ENCODE measurements around the gene NKD1.
A peak's percentile ranks its signal among the peaks of the same experiment; 100 is the strongest.

NKD1 gene

DNA sequence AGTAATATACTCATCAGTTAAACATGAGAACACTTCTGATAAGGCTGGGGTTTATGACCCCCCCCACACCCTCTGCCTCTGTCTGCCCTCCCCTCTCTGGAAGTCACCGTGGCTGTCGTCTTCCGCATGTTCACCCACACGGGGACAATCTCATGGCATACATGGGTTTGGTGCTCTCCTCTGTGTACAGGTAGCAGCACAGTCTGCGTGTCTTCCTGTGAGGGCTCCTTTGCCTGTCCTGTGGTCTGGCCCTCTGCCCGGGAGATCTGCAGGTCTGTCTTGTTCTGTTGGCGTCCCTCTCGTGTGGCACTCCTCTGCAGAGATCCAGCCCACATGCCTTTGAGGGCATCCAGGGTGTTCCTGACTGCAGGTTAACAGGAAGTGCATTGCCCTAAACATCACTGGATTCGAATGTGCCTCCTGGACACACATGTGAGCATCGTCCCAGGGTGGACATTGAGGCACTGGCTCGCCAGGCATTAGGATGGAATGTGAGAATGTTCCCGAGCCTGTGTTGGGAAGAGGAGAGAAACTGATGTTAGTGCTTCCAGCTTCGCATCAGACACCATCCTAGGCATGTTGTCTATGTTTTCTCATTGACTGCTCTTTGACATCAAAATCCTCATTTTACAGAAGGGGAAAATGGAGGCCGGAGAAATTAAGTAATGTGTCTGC is 54.5 kb downstream of the NKD1 start:
- DNase-seq: peak; percentile 72

DNA sequence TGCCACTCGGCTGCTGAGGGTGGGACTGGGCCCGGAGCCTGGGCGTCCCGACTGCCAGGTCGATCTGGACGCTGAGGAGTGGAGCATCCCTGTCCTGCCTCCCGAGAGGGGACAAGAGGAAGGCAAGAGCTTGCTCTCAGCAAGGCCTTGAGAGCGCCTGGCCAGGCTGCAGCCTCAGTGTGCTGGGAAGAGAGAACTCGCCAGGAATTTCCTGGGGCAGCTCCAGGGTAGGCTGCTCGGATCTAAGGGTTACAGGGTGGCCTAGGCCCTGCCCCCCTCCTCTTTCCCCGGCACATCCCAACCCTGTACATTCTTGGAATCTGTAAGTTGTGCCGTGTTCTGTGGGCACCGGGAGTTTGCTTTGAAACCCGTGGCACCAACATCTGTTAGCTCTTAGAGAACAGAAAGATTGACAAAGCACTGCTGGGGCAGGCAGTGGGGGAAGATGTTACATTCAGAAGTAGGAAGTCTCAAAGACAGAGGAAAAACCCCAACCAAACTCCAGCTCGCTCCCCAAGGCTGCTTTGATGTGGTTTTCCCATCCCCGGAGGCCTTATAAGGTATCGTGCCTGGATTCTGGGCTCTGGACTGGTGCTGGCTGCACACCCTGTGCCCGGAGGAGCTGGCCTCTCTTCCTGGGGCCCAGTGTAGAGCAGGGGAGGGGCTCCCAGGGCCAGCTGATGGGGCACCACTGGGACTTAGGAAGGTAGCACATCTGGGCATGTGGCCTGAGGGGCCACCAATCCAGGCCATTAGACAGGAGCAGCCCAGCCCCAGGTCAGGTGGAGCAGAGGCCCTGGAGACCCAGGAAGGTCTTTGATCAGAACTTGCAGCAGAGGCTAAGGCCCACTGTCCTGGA is 55.2 kb downstream of the NKD1 start:
- DNase-seq: no peak

DNA sequence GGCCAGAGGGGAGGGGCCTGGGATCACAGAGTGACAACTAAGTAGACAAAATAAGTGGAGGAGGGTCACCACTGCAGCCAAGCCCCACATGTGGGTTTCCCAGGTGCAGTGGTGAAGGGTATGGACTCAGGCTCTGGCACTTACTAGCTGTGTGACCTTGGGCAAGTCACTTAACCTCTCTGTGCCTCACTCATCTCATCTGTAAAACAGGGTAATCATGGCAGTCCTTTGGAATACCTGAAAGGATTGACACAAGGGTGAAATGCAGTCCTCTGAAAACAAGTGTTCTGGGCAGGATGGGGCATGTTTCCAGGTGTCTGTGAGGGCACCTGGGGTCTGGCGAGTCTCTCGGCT is 55.8 kb downstream of the NKD1 start:
- DNase-seq: no peak

DNA sequence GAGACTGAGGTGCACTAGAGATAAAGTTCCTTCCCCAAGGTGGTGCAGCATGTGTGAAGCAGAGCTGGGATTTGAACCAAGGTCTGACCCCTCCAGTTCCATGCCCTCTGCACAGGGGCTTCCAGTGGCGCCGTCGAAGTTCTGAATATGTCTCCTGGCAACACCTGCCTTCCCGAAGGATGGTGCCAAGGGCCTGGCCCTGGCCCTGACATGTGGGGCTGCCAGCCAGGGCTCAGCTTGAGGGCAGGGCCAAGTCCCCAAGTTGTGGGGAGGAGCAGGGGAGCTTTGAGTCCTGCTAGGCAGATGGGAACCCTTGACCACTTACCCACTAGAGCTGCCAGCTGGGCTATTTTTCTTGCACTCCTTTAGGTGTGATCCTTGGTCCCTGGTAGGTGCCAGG is 56.4 kb downstream of the NKD1 start:
- no peak for DNase-seq

DNA sequence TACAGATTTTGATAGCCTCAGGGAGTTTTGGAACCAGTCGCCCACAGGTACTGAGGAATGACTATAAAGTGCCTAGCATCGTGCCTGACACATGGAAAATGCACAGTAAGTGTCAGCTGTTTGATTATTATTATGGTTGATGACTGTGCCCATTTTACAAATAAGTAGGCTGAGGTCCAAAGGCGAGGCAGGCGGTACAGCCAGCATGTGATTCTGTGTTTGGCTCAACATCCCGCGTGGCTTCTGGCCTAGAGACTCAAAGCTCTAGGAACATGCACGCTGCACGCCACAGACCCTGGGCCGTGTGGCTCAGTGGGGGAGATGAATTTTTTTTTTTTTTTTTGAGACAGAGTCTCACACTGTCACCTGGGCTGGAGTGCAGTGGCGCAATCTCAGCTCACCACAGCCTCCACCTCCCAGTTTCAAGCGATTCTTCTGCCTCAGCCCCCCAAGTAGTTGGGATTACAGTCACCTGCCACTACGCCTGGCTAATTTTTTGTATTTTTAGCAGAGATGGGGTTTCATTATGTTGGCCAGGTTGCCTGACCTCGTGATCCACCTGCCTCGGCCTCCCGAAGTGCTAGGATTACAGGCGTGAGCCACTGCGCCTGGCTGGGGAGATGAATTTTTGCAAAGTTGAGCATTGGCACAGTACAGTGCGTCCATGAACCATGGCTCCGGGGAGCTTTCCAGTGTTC is 57.7 kb downstream of the NKD1 start:
- no peak for DNase-seq

DNA sequence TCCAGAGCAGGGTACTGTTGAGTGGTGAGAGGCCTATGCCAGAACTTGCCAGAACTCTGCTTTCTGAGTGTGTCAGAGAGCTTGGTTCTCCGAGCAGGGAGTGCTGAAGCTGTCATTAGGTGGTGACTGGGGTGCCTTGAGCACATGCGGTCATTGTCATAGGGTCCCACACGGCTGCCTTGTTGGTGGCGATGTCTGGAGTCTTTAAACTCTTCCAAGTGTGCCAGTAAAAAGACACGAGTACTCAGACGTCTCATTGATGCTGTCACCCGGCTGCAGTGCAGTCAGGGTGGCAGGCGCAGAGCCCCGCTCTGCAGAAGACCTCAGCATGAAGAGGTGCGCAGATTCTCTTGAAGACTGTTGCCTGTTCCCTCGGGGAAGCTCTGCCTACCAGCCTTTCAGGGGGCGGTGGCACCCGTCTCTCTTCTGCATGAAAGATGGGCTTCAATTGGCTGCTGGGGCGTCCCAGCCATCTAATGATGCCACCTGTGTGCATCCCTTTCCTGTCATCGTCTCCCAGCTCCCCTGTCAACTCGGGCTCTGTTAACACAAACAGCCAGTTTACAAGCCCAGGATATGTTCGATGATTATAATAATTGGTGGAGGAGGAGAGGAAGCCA is 58.3 kb downstream of the NKD1 start:
- no peak for DNase-seq

DNA sequence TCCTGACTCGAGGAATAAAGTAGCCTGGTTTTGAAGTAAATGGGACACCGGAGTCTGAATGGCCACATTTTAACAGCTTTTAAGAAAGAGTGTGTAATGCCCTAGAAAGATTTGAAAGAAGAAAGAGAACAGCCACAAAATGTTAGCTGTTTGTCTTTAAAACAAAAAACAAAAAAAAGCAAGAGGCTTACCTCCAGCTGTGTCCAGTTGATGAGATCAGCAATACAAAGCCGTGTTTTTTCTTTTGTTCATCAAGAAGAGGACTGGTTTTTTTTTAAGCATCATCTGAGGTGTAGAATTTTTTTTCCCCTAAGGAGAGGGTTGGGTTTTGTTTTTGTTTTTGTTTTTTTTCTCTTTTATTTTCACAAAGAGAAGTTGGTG is 58.8 kb downstream of the NKD1 start:
- no peak for DNase-seq

DNA sequence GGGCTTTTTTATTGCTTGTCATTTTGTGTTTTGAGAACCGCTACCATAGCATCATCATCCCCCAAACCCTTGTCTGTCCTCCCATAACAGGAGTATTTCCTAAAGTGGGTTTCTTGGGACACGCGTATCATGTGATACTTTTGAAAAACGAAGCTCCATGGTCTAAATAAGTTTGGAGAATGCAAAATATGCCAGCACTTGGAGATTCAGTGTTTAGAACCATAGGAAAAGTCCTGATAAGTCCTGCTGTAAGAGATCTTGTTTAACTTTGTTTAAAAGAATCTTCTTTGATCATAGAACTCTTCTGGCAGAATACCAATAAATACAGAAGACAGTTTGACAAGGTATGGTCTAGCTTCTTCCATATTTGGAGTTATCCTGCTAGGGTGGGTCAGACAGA is 59.3 kb downstream of the NKD1 start:
- no peak for DNase-seq

DNA sequence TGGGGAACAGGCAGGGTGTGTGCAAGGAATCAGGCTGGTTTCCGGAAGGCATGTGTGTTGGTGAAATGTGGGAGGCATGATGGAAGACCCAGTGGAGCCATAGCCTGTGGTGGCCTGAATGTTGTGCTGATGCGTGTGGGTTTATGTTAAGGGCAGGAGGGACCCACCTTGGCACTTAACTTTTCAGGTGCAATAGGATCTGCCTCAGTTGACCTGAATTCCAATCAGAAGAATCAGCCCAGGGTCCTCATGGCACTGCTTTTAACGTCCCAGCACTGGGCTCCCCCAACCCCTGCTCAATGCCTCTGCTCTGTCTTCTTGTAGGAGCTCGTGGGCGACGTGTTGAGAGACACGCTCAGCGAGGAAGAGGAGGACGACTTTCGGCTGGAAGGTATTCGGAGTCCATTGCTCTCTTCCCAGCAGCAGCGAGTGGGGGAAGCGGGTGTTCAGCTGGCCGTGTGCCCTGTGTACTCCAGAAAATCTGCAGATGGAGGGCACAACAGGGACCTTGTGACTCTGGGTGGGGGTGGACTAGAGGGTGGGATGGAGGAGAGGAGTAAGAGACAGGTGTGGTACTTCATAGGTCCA is 59.9 kb downstream of the NKD1 start:
- no peak for DNase-seq

DNA sequence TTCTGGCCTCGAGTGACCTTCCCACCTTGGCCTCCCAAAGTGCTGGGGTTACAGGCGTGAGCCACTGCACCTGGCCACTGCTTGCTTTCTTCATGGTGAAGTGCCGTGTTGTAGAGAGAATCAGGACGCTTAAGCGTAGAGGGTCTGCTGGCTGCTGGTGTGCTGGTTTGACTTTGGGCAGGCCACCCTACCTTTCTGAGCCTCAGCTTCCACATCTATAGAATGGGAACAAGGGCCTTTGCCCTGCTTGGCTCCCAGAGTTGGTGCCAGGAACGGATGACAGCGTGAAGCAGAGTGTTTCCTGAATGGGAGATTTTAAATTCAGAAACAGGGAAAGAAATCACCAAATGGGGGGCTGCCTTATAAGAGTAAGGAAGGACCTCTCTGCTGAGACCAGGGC is 60.9 kb downstream of the NKD1 start:
- no peak for DNase-seq

DNA sequence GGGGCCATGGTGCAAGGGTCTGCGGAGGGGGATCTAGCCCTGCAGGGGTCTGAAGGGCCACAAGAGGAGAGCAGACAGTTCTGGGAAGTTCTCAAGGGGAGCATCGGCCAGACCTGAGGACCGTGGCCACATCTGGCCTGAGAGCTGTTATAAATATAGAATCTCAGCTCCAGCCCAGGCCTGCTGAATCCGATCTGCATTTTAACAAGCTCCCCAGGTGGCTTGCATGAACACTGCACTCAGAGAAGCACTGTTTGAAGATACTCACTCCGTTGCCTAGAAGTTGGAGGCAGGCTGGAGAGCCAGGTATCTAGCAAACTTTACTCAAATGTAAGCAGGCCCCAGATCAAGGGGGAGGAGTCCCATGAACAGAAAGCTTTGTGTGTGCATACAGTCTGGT is 61.3 kb downstream of the NKD1 start:
- DNase-seq: no peak

DNA sequence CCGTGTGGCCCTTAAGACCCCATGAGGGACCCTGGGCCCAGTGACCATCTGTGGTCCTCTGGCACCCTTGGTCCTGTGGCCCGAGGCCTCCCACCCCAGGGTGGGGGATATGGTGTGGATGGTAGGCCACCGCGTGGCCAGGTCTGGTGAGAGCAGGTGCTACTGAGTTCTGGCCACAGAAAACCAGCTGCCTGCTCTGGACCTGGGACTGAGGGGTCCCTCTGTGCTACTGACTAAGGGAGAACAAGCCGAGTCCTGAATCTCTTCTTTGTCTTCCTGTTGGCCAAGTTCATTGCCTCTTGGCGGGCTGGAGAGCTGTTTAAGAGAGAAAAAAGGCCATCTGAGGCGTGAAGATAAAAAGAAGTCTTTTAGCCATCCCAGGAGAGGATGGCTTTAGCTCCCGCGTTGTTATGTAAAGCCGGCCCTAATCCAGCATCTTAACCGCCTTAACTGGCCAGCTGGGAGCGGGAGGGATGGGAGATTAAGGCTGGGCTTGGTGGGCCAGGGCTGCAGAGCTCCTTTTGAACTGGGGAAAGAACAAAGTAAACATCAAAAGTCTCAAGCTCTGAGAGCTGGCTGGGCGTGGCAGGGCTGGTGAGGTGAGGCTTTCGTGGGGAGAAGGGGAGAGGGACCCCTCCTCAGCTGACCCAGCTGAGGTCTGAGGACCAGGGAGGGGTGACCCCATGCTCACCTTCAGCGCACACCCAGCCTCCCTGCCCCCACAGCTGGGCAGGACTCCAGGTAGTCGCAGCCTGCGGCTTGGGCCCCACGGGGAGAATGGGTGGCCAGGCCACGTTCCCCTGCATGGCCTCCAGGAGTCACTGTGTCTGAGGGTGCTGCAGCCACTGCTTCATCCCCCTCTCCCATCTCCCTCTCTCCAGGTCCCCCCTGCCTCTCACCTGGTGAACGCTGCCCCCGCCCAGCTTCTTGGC is 62.4 kb downstream of the NKD1 start:
- DNase-seq: no peak

DNA sequence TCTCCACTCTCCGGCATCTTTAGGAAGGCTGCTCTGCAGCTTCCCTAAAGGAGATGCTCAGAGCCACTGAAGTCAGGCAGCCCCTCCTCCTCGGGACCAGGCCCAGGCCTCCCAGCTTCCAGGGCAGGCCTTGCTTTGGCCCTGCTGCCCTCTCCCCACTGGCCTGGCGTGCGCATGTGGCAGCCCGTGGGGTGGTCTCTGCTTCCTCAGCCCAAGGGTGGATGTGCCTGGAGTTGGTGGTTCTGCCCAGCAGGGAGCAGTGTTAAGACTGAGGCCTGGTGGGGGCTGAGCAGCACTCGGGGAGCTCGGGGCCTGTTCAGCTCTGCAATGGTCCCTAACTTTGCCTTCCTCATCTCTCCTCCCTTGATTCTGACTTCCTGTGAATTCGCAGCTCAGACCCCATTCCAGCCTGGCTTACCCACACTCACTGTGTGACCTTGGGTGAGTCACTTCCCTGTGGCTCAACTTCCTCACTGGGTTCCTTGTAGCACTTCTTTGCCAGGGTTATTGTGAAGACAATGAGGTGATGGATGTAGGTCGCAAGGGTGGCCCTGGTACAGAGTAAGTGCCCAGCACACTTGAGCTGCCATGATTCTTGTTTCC is 63.2 kb downstream of the NKD1 start:
- DNase-seq: no peak

DNA sequence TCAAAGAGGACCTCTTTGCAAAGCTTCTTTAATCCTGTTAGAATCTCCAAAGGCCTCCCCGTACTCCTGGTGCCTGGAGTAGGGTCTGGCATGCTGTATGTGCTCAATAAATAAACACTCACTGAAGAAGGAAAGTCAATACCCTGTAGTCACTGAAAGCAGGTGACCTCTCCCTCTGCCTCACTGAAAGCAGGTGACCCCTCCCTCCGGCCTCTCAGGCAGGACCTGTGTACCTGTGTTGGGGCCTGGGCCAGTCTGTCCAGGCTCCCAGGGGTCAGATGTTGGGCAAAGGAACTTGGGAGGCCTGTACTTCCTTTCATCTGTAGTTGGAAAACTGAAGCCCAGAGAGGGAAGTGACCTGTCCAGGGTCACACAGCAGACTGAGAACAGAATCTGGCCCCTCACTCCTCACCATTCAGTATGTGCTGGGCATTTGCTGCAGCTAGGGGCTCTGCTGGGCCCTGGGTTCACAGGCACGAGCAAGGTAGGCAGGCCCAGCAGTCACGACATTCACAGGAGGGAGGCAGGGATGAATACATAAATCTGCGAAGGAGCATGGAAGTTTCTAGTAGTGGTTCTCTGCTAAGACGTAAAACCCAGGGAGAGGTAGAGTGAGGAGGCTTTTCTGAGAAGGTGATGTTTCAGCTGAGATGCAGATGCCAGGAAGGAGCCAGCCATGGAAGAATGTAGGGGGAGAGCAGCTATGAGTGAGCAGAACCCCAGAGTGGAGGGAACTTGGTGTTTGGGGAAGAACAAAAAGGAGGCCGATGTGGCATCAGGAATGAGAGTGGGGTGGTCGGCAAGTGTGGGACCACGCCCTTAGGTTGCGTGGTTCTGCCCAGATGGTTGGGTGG is 64.0 kb downstream of the NKD1 start:
- no peak for DNase-seq

DNA sequence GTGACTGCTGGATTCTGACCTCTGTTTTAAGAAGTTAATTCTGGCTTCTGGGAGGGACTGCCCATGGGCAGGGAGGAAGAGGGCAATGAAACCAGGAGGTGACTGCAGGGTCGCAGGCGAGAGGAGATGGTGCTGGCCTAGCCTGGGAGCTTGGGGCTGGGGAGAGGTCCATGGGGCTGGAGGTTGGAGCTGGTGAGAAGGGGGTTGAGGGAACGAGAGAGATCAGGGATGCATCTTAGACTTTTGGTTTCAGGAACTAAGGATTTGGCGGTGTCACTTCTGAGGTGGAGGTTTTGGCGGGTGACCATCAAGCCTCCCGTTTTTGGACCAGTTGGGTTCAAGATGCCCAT is 64.6 kb downstream of the NKD1 start:
- no peak for DNase-seq

DNA sequence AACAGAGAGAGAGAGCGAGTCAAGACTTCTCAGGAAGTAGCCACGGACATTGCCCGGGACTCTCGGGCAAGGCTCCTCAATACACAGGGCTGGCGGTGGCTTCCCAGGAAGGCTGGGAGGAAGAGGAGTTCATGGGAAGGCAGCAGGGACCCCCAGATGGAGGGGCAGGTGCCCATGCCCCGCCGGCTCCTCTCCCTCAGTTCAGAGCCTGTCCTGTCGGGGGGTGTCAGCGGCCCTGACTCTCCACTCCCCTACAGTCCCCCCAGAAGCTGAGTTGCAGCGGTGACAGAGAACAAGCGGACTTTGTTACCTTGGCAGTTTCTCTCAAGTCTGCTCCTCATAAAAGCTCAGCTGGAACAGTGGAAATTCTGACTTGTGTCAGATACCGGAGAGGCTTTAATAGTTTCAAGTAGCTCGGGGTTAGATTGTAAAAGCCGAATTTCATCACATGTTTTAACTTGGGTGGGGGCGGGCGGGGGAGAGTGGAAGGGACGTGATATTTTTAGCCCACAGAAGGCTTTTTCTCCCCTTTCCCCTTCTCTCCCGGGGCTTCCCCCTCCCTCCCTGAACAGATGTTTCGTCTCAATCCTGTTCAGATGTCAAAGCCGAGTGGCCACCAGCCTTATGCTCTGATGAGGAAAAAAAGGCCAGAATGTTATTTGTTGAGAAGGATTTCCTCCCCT is 65.2 kb downstream of the NKD1 start:
- DNase-seq: no peak

DNA sequence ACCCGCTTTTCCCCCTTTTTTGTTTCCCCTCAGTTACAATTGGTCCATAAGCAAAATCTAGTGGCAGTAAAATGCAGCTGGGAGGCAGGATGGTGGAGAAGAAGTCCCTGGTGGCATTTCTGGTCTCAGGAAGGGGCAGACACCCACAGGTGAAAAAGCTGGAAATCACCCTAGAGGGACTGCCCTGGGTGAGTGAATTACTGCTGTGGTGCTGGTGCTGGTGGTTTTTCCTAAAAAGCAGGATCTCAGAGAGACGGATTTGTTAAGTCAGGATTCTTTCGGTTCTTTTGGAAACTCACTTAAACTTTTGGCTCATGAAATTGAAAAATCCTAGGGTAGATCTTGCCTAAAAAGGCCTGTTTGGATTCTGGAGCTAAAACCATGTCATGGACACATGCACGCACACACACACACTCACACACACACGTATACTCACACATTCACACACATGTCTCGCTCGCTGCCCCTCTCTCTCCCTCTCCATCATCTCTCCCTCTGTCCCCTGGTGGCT is 65.8 kb downstream of the NKD1 start:
- no peak for DNase-seq

DNA sequence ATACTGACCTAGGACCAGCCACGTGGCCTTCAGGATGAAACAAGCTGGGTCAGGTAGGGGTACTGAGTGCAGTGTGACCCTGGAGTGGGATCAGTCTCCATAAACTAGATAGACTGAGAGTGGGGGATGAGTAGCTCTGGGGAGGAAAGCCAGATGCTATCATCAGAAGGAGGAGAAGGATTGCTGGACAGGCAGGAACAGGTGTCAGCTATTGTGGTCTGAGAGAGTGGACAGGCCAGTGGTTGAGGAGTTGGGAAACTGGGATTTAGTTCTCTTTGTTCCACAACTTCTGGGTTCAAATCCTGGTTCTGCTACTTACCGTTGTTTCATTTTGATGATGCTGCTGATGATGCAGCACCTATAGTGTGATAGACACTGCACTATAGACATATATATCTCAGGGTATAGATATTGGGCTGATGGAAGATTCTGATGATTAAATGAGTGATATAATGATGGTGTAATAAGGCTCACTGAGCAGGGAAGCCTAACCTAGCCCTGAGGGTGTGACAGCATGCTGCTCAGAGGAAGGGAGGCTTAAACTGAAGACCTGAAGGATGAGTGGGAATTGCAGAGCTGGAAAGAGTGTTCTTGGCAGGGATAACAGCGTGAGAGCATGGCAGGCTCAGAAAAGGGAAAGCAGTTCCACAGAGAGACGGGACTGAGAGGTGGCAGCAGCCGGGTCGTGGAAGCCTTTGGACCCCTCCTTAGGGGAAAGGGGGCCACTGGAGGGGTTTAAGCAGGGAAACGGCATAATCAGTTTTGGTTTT is 66.9 kb downstream of the NKD1 start:
- DNase-seq: no peak

DNA sequence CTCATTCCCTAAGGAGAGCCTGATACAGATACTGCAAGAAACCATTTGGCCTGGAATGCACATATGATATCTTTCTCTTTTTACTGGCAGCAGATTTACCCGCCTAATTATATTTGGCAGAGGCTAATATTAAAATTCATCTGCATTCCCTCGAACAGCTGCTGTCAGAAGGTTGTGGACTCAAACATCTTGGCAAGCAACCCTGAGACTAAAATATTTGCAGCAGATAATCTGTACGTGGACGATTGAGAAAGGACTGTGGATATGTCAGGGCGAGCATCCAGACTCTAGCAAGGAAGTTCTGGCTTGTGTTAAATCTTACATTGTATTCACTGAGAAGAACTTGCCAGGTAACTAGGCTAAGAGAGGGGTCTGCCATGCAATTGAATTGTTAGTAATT is 67.7 kb downstream of the NKD1 start:
- no peak for DNase-seq
